ENCODE results near the gene TXLNG.
"Not testable (repeated sequence)": the region's sequence is repeated elsewhere in the genome, so short reads cannot be mapped to it uniquely, and the experiment has no call there.

The TXLNG gene

GRCh38 chrX:16839219-16839851 is 53.1 kb downstream of the TXLNG start:
- DNase-seq (ENCODE audit: low read depth), result no peak

GRCh38 chrX:16839852-16840460 is 53.7 kb downstream of the TXLNG start:
- no peak for DNase-seq (ENCODE audit: low read depth)

GRCh38 chrX:16842684-16843083 is 56.4 kb downstream of the TXLNG start:
- DNase-seq (ENCODE audit: low read depth), result no peak

GRCh38 chrX:16843208-16843909 is 57.1 kb downstream of the TXLNG start:
- DNase-seq (ENCODE audit: low read depth), result no peak

GRCh38 chrX:16845686-16846085 is 59.4 kb downstream of the TXLNG start:
- no peak for DNase-seq (ENCODE audit: low read depth)

GRCh38 chrX:16848541-16848940 is 62.3 kb downstream of the TXLNG start:
- no peak for DNase-seq (ENCODE audit: low read depth)

- DNase-seq (ENCODE audit: low read depth), result no peak
Observed at GRCh38 chrX:16851421-16851820, 65.2 kb downstream of the TXLNG start.

- DNase-seq (ENCODE audit: low read depth), result no peak
Observed at GRCh38 chrX:16851827-16852226, 65.6 kb downstream of the TXLNG start.

- no peak for DNase-seq (ENCODE audit: low read depth)
Observed at GRCh38 chrX:16852617-16853179, 66.4 kb downstream of the TXLNG start.

GRCh38 chrX:16853537-16853936 is 67.3 kb downstream of the TXLNG start:
- no peak for DNase-seq (ENCODE audit: low read depth)

GRCh38 chrX:16855363-16856075 is 69.3 kb downstream of the TXLNG start:
- DNase-seq (ENCODE audit: low read depth), result no peak

- DNase-seq (ENCODE audit: low read depth), result not testable (repeated sequence)
Observed at GRCh38 chrX:16856076-16856404, 69.8 kb downstream of the TXLNG start.

- DNase-seq (ENCODE audit: low read depth), result no peak
Observed at GRCh38 chrX:16856744-16857143, 70.5 kb downstream of the TXLNG start.

GRCh38 chrX:16862829-16863228 is 76.6 kb downstream of the TXLNG start:
- DNase-seq (ENCODE audit: low read depth), result no peak

- no peak for DNase-seq (ENCODE audit: low read depth)
Observed at GRCh38 chrX:16867947-16868346, 81.7 kb downstream of the TXLNG start.

- DNase-seq (ENCODE audit: low read depth), result no peak
Observed at GRCh38 chrX:16868920-16869319, 82.7 kb downstream of the TXLNG start.

GRCh38 chrX:16869393-16870094 is 83.3 kb downstream of the TXLNG start:
- DNase-seq (ENCODE audit: low read depth), result peak; percentile 22

GRCh38 chrX:16870095-16870861 is 84.0 kb downstream of the TXLNG start, which contains the start of gene RBBP7:
Gene RBBP7, minus strand, starts transcription at chrX:16870362. Its CDS starts 309 bp downstream, at chrX:16870053.
- DNase-seq (ENCODE audit: low read depth), result peak; percentile 89

GRCh38 chrX:16870862-16871815 is 84.9 kb downstream of the TXLNG start:
- no peak for DNase-seq (ENCODE audit: low read depth)

GRCh38 chrX:16873106-16873505 is 86.8 kb downstream of the TXLNG start:
- DNase-seq (ENCODE audit: low read depth), result no peak

Measured in activated gamma-delta T cell treated with anti-CD3 and anti-CD28 coated beads, Interleukin-2, amount 50 U/mL, for 16 hours (primary cell).